ENCODE data around the gene PHF21A. TPM values are rescaled to one million over a fixed set of nuclear protein-coding genes. Genes with fewer than 3 reads are reported as not detected.

PHF21A gene
- total and polyA plus RNA-seq, 2 of the 13 experiments (the other 11 are each of a cell fraction or from before 2014, with no cell fraction given) = 4.1 to 34.6 TPM

DNA sequence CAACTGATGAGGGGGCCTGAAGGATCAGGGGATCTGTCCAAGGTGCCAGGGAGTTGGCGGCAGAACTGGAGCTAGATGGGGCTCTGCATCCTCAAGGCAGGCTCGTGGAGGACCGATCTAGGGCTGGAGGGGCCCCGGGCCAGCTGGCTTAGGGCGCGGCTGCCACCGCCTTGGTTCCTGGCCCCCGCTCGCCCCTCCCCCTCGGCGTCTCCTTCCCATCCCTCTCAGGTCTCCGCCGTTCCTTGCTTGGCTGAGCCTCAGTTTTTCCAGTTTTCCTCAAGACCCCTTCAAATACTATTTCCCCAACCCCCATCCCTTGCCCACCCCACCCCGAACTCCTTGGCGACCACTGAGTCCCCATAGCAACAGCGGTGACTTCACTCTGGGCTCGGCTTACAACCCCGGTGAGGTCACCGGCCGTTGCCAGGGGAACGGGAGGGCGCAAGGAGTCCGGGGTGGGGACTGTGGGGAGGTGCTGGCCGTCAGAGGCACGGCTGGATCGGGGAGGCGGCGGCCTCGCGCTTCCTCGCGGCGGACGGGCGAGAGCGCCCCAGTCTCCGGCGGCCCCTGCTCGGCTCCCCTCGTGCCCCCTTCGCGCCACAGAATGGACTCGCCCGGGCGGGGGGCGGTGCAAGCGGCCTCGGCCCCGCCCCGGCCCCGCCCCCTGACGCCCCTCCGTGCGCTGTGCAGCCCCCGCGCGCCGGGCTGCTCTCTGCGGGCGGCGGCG is 221.6 kb downstream of the PHF21A start (continued):
- TF ChIP-seq GZF1 (CRISPR knock-in tag; IDR thresholded peaks at IDR 0.05) (no peak), MEIS2 (CRISPR knock-in tag; IDR thresholded peaks at IDR 0.05) (0 out of 2 replicates have a peak, but pooled peaks have one; percentile 34), ZNF674 (CRISPR knock-in tag; IDR thresholded peaks at IDR 0.05; ENCODE audit: low read depth) (no peak), NFYB (CRISPR knock-in tag; IDR thresholded peaks at IDR 0.05) (no peak)
- TF ChIP-seq, protein P1, sequence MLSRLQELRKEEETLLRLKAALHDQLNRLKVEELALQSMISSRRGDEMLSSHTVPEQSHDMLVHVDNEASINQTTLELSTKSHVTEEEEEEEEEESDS (CRISPR knock-in tag; IDR thresholded peaks at IDR 0.05; ENCODE audit: borderline replicate concordance) = 0 out of 2 replicates have a peak, but pooled peaks have one; percentile 33
- TF ChIP-seq, protein P2, sequence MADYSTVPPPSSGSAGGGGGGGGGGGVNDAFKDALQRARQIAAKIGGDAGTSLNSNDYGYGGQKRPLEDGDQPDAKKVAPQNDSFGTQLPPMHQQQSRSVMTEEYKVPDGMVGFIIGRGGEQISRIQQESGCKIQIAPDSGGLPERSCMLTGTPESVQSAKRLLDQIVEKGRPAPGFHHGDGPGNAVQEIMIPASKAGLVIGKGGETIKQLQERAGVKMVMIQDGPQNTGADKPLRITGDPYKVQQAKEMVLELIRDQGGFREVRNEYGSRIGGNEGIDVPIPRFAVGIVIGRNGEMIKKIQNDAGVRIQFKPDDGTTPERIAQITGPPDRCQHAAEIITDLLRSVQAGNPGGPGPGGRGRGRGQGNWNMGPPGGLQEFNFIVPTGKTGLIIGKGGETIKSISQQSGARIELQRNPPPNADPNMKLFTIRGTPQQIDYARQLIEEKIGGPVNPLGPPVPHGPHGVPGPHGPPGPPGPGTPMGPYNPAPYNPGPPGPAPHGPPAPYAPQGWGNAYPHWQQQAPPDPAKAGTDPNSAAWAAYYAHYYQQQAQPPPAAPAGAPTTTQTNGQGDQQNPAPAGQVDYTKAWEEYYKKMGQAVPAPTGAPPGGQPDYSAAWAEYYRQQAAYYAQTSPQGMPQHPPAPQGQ (CRISPR knock-in tag; IDR thresholded peaks at IDR 0.05; ENCODE audit: borderline replicate concordance) = no peak
- TF ChIP-seq, protein P3, sequence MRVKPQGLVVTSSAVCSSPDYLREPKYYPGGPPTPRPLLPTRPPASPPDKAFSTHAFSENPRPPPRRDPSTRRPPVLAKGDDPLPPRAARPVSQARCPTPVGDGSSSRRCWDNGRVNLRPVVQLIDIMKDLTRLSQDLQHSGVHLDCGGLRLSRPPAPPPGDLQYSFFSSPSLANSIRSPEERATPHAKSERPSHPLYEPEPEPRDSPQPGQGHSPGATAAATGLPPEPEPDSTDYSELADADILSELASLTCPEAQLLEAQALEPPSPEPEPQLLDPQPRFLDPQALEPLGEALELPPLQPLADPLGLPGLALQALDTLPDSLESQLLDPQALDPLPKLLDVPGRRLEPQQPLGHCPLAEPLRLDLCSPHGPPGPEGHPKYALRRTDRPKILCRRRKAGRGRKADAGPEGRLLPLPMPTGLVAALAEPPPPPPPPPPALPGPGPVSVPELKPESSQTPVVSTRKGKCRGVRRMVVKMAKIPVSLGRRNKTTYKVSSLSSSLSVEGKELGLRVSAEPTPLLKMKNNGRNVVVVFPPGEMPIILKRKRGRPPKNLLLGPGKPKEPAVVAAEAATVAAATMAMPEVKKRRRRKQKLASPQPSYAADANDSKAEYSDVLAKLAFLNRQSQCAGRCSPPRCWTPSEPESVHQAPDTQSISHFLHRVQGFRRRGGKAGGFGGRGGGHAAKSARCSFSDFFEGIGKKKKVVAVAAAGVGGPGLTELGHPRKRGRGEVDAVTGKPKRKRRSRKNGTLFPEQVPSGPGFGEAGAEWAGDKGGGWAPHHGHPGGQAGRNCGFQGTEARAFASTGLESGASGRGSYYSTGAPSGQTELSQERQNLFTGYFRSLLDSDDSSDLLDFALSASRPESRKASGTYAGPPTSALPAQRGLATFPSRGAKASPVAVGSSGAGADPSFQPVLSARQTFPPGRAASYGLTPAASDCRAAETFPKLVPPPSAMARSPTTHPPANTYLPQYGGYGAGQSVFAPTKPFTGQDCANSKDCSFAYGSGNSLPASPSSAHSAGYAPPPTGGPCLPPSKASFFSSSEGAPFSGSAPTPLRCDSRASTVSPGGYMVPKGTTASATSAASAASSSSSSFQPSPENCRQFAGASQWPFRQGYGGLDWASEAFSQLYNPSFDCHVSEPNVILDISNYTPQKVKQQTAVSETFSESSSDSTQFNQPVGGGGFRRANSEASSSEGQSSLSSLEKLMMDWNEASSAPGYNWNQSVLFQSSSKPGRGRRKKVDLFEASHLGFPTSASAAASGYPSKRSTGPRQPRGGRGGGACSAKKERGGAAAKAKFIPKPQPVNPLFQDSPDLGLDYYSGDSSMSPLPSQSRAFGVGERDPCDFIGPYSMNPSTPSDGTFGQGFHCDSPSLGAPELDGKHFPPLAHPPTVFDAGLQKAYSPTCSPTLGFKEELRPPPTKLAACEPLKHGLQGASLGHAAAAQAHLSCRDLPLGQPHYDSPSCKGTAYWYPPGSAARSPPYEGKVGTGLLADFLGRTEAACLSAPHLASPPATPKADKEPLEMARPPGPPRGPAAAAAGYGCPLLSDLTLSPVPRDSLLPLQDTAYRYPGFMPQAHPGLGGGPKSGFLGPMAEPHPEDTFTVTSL (CRISPR knock-in tag; IDR thresholded peaks at IDR 0.05; ENCODE audit: borderline replicate concordance) = no peak
- TF ChIP-seq, protein P4, sequence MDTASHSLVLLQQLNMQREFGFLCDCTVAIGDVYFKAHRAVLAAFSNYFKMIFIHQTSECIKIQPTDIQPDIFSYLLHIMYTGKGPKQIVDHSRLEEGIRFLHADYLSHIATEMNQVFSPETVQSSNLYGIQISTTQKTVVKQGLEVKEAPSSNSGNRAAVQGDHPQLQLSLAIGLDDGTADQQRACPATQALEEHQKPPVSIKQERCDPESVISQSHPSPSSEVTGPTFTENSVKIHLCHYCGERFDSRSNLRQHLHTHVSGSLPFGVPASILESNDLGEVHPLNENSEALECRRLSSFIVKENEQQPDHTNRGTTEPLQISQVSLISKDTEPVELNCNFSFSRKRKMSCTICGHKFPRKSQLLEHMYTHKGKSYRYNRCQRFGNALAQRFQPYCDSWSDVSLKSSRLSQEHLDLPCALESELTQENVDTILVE (CRISPR knock-in tag; IDR thresholded peaks at IDR 0.05) = no peak
- TF ChIP-seq, protein P5, sequence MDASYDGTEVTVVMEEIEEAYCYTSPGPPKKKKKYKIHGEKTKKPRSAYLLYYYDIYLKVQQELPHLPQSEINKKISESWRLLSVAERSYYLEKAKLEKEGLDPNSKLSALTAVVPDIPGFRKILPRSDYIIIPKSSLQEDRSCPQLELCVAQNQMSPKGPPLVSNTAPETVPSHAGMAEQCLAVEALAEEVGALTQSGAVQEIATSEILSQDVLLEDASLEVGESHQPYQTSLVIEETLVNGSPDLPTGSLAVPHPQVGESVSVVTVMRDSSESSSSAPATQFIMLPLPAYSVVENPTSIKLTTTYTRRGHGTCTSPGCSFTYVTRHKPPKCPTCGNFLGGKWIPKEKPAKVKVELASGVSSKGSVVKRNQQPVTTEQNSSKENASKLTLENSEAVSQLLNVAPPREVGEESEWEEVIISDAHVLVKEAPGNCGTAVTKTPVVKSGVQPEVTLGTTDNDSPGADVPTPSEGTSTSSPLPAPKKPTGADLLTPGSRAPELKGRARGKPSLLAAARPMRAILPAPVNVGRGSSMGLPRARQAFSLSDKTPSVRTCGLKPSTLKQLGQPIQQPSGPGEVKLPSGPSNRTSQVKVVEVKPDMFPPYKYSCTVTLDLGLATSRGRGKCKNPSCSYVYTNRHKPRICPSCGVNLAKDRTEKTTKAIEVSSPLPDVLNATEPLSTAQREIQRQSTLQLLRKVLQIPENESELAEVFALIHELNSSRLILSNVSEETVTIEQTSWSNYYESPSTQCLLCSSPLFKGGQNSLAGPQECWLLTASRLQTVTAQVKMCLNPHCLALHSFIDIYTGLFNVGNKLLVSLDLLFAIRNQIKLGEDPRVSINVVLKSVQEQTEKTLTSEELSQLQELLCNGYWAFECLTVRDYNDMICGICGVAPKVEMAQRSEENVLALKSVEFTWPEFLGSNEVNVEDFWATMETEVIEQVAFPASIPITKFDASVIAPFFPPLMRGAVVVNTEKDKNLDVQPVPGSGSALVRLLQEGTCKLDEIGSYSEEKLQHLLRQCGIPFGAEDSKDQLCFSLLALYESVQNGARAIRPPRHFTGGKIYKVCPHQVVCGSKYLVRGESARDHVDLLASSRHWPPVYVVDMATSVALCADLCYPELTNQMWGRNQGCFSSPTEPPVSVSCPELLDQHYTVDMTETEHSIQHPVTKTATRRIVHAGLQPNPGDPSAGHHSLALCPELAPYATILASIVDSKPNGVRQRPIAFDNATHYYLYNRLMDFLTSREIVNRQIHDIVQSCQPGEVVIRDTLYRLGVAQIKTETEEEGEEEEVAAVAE (CRISPR knock-in tag; IDR thresholded peaks at IDR 0.05; ENCODE audit: borderline replicate concordance) = no peak
- TF ChIP-seq, protein P6, sequence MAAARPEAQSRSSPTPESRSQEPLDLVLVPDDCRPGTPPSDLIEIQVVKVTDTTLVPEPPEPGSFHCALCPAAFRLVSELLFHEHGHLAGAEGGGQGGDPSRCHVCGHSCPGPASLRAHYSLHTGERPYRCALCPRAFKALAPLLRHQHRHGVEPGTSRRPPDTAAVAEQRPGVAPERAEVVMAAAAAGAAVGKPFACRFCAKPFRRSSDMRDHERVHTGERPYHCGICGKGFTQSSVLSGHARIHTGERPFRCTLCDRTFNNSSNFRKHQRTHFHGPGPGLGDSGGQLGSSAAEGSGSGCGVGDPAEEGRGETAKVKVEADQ (CRISPR knock-in tag; IDR thresholded peaks at IDR 0.05; ENCODE audit: borderline replicate concordance) = no peak
- TF ChIP-seq, protein P7, sequence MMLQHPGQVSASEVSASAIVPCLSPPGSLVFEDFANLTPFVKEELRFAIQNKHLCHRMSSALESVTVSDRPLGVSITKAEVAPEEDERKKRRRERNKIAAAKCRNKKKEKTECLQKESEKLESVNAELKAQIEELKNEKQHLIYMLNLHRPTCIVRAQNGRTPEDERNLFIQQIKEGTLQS (CRISPR knock-in tag; IDR thresholded peaks at IDR 0.05) = peak; percentile 75
